Activated naive CD4-positive, alpha-beta T cell treated with Interleukin-2 at 50 U/mL for 16 hours (primary cell): Measurements from ENCODE around the gene TRPM1.

Experiments used
- DNase-seq: peaks from one replicate; pipeline ENCODE4 v3.0.0-alpha.2; 2020

TRPM1 gene

DNA sequence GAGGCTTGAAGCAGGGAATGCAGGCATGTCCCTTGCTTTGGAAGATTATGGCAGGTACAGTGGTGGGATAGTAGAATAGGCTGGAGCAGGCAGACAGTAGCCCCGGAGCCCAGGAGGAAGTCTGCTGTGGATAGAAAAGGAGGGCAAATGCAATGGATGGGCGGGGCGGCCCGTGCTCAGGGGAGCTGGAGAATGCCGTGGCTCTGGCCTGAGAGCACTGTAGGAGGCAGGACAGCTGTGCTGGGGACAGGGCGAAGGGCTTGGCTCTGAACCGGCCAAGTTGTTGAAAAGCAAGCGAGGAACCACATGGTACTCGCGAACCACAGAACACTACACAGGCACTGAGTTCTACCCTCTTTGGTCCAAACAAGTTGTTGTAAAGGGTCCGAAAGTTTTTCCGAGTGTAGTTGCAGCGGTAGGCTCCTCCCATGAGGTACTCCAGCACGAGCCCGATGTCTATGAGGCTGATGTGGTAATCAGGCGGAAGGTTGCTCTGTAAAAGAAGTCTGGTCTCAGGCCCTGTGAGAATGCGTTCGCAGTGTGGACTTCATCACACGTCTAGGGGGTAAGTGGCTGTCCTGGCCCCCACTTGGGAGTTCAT, 54.7 kb downstream of the TRPM1 start:
- no peak for DNase-seq

DNA sequence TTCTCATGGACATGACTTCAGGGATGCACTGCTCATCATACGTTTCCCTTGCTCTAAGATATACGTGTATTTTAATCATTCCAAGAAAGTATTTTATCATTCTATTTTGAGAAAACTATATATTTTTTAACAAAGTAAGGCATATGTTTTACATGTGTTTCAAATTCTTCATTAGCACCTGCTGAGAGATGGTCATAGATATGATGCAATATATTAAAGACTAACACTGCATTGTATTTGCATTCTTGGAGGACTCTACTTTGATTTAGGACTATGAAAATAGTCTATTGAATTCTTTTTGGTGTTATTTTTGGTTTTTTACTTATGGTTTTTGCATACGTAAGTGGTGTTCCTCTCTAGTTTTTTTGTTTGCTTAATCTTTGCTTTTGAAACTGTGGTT, 55.9 kb downstream of the TRPM1 start:
- DNase-seq, result no peak

DNA sequence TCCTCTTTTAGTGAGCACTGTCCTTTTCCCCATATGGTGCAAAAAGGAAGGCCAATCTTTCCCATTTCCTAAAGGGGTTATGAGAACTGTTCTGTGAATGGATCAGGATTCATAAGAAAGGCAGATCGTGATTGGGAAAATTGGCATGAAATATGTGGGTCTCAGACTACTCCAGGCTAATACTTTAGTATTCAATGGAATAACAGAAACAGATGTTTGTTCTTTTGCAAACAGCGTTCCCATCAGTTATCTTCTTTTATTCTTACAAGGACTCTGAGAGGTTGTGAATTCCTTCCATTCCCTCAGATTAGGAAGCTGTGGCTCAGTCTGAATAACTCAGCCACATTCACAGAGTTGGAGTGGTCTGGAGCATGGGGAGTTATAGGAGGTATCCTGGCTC, 58.8 kb downstream of the TRPM1 start:
- no peak for DNase-seq

- DNase-seq, result no peak
Observed at GRCh38 chr15:31041610-31042009, 59.9 kb downstream of the TRPM1 start.

- no peak for DNase-seq
Observed at GRCh38 chr15:31040611-31041010, 60.9 kb downstream of the TRPM1 start.

DNA sequence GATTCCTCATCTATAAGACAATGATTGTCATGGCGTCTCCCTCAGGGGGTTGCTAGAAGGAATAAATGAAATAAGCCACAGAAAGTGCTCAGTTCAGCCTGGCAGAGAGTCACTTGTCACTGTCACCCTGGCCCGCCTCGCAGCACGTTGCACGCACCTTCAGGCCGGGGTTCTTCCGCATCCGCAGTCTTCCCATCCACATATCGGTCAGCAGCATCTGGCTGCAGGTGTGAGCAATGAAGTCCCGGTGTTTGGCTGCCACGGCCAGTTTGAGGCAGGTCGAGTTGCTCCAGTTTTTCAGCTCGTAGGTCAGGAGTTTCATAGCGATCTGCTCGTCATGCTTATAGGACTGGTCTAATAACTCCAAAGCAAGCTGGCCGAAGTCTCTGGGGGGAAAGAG, 61.6 kb downstream of the TRPM1 start:
- DNase-seq, result no peak

GRCh38 chr15:31037731-31038477, 63.6 kb downstream of the TRPM1 start:
- no peak for DNase-seq

GRCh38 chr15:31036783-31037182, 64.7 kb downstream of the TRPM1 start:
- DNase-seq, result no peak

- DNase-seq, result no peak
Observed at GRCh38 chr15:31035610-31036009, 65.9 kb downstream of the TRPM1 start.

- no peak for DNase-seq
Observed at GRCh38 chr15:31034152-31034551, 67.4 kb downstream of the TRPM1 start.

GRCh38 chr15:31032961-31033371, 68.6 kb downstream of the TRPM1 start:
- DNase-seq, result no peak

- DNase-seq, result no peak
Observed at GRCh38 chr15:31031471-31032067, 70.0 kb downstream of the TRPM1 start.

DNA sequence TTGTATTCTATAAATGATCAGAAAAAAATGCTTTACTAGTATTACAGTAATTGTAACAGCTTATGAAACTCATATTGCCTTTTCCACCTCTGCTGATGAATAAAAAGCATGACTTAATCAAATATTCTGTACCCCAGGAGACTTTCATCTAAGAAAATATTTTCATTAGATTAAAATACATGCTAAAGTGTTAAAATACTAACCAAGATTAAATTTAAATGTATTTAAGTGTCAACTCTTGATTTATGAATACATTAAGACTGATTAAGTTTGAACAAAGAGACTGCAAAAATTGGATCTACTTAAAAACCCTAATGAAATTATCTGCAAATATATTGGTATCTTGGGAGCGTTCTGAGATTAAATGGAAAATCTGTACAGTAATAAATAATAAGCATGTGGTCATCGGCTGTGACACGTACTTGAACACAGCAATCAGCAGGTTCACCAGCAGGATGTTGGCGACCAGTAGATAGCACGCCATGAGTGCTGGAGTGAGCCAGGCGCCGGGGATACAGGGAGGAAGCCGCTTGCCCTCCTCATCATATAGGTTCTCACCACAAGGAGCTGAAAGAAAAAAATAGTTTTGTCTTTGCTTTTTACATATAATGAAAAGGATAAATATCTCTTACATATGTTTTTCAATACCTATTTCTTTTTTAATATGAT, 73.5 kb downstream of the TRPM1 start:
- DNase-seq, result no peak

DNA sequence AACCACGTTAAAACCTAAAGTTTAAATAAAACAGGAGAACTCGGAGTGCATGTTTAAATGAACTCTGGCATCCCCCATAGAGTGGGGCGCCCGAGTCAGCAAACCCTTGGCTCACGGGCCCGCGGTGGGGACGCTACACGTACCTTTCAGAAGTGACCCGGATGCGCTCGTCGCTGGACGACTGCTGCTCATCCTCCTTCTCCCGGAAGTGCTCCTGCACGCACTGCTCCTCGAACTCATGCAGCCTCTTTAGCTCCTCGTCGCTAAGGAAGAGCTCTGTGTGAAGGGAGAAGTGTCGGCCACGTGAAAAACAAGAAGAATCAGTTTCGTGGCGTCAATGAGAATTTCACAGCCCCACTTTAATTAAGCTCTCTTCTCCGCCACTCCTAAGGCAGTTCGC, 75.5 kb downstream of the TRPM1 start:
- DNase-seq, result no peak

DNA sequence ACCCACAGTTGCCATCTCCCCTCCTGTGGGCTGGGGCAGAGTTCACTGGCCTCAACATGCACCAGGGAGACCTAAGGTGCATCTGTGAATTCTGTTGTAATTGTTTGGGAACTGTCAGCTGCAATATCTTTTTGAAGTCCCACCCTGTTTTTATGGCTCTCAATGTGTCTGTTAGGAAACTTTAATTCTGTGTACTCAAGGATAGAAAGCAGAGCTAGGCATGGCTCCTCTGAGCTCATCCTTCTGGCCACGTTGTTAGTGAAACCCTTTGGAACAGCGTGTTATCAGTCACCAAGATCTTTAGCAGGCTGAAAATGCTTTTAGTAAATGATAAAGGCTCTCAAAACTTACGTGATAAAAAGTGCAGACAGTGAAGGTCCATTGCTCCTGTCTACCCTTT, 76.5 kb downstream of the TRPM1 start:
- no peak for DNase-seq

- DNase-seq, result no peak
Observed at GRCh38 chr15:31024330-31024729, 77.2 kb downstream of the TRPM1 start.

DNA sequence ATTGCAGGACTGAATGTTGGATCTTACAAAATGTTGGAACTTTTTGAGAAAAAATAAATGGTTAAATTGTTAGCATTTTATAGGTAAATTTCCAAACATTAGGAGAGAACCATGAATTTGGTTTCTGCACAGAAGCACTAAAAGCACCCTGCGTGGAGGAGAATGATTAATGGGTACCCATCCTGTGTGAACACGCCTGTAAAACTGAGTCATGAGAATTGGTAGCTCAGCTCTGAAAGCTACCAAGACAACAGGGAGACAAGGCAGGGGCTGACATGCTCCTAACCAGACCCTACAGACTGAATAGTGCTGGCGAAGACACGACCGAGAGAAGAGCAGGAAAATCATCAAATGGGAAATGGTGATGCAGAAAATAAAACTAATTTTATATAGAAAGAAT, 77.7 kb downstream of the TRPM1 start:
- DNase-seq, result no peak

DNA sequence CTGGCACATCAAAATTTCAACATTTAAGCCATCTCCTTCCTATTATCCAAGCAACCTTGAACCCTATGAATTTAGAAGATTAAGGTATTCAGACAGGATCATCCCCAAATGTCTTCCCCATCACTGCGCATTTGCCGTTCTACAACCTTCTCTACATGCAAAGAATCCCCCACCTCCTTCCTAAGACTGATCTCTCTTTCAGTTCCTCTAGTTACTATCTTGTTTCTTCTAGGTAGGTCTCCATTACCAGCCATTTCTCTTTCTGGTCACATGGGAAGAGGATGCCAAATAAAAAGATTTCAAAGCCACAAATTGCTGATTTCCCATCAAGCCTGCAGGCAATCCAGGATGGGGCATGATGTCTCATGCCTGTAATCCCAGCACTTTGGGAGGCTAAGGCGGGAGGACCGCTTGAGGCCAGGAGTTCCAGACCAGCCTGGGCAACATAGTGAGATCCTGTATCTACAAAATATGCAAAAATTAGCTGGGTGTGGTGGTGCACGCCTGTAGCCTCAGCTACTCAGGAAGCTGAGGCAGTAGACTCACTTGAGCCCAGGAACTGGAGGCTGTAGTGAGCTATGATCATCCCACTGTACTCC, 80.4 kb downstream of the TRPM1 start:
- no peak for DNase-seq

DNA sequence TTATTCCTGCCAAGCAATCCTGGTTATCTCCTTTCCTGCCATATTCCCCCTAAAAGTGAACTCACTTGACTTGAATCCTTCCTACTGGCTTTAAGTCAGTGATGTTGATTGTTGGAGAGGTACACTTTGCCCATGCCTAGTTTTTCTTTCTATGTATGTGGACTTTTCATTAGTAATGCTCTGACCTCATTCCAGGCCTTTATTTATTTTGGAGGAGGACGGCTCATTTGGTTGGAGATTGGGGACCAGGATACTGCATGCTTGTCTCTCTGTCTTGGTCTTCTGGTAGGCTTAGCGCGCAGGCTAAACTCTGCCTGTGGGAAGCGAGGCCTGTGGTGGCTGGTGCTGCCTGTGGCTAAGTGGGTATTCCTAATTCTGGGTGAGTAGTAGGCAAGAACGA, 81.0 kb downstream of the TRPM1 start:
- DNase-seq, result no peak

DNA sequence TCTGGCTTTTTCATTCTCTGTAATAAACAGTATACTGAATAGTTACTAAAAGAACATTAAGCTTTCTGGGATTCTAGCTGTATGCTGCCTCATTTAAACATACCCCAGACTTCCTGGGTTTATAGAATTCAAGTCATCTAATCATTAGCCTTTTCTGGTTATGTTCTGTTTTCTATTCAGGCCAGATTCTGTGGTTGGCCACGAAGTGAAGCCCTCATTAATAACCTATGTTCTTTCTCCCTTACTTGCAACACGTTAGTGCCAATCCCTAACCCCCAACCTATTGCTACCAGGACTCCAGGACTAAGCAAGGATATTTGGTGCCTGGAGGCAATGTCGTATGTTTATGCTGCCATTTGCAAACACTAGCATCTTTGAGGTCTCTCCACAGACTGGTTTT, 81.5 kb downstream of the TRPM1 start:
- no peak for DNase-seq

- no peak for DNase-seq
Observed at GRCh38 chr15:31017311-31017710, 84.2 kb downstream of the TRPM1 start.

- no peak for DNase-seq
Observed at GRCh38 chr15:31016446-31016915, 85.0 kb downstream of the TRPM1 start.

DNA sequence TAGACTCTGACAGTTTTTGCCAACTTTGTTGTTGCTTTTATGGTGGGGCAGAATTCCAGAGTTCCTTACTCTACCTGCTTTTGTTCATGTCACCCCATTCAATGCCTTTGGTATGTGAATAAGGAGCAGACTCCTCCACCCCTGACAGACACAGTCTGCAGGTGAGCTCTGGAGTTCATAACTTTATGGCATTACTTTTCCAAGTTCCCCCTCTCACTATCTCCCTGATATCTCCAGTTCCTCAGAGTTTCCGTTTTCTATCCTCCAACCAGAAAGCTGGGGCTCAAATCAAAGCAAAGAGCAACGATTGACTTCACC, 87.0 kb downstream of the TRPM1 start:
- no peak for DNase-seq
